Naive thymus-derived CD8-positive, alpha-beta T cell (primary cell): Measurements from ENCODE around the gene RNF214. TPM values are rescaled to one million over a fixed set of nuclear protein-coding genes. Genes with fewer than 3 reads are reported as not detected.

Source experiments
- ATAC-seq, 2 donors: fragments of 150-1000 bp; cut with Tn5 transposase in 1 of 2; sonication (Bioruptor Pico), chemical (Tn5 transposase) in 1 of 2; 1 replicate in 1 of 2; 2 replicates in 1 of 2; pipeline ENCODE4 v1.10.0; 2021; ENCODE audit warnings: mild to moderate bottlenecking in 2 of 2, moderate library complexity in 2 of 2
- POLR2A ChIA-PET: fragments of 350-600 bp; sonication (Branson Sonifier 250); formaldehyde crosslinking; loops from one replicate; lab custom pipeline; 2021; ENCODE audit warnings: antibody characterized with exemption; lab: Charles Lee
- DNase-seq, 10 donors: peaks; one replicate each; pipeline versions ENCODE4 v3.0.0 to v3.0.0-alpha.2; 2020 to 2022
- H3K27ac Mint-ChIP-seq, 10 donors: one replicate each; pipeline ENCODE4 v1.8.0; 2020 to 2022; ENCODE audit warnings: mild to moderate bottlenecking in 10 of 10, mixed read lengths in 10 of 10, moderate library complexity in 4 of 10, inconsistent platforms in 1 of 10
- H3K27me3 Mint-ChIP-seq, 5 donors: one replicate each; pipeline ENCODE4 v1.8.0; 2021 to 2022; ENCODE audit warnings: mixed read lengths in 5 of 5
- H3K36me3 Mint-ChIP-seq, 3 donors: one replicate each; pipeline ENCODE4 v1.8.0; 2020 to 2022; ENCODE audit warnings: mixed read lengths in 3 of 3, mild to moderate bottlenecking in 2 of 3, inconsistent platforms in 1 of 3
- H3K4me1 Mint-ChIP-seq, 4 donors: one replicate each; pipeline ENCODE4 v1.8.0; 2021 to 2022; ENCODE audit warnings: mixed read lengths in 4 of 4
- H3K4me3 Mint-ChIP-seq, 10 donors: one replicate each; pipeline ENCODE4 v1.8.0; 2020 to 2022; ENCODE audit warnings: mild to moderate bottlenecking in 10 of 10, mixed read lengths in 10 of 10, moderate library complexity in 6 of 10, inconsistent platforms in 1 of 10
- H3K9me3 Mint-ChIP-seq, 9 donors: one replicate each; pipeline ENCODE4 v1.8.0; 2020 to 2022; ENCODE audit warnings: mixed read lengths in 9 of 9, mild to moderate bottlenecking in 3 of 9, inconsistent platforms in 1 of 9, moderate library complexity in 1 of 9
- polyA plus RNA-seq, 3 donors: library from polyadenylated mRNA; unstranded; fragments of 300-500 nt; fragmentation: Illumina TruSeq; gene quantifications; one replicate each; pipeline ENCODE4 v1.2.3, GENCODE V29; 2021
- total RNA-seq, 8 experiments: library from RNA in 2 of 8; stranded (reverse) in 2 of 8; gene quantifications; one replicate each; pipeline ENCODE4 v1.2.3 and lab custom pipeline; 2021 to 2026

Gene RNF214
- total and polyA plus RNA-seq, 5 experiments from 2014 or later, result 7.5 to 30.3 (median 11.6) TPM

GRCh38 chr11:117335399-117335798 lies 102.9 kb downstream of the RNF214 start:
- H3K9me3 Mint-ChIP-seq, result no peaks in the 10 kb centered on the region
- H3K4me3 Mint-ChIP-seq, result no peak overlapping the region
- ATAC-seq (no peak), DNase-seq (no peak)
- no peak overlapping the region for H3K27ac Mint-ChIP-seq
- H3K36me3 Mint-ChIP-seq, result peaks cover 0 to 59% (median 19%) of the 10 kb centered on the region in 3 donors
- no peaks in the 10 kb centered on the region for H3K27me3 Mint-ChIP-seq
- H3K4me1 Mint-ChIP-seq, result peaks cover 7 to 16% (median 12%) of the 10 kb centered on the region in 4 donors
- POLR2A ChIA-PET, result no interaction called here

Other genes with a start within 250 kb of the RNF214 start
- gene SIK3, start 134.2 kb upstream of the RNF214 start, total RNA-seq, result 10 to 100 TPM; 63.4 to 69.2 TPM
- 10 to 100 TPM; 14.1 to 16.2 (median 15.2) TPM for gene SIK3, start 134.2 kb upstream of the RNF214 start, polyA plus RNA-seq
- gene PAFAH1B2, start 88.4 kb upstream of the RNF214 start, total RNA-seq, result 10 to 100 TPM; 59.2 to 60.5 TPM
- gene PAFAH1B2, start 88.4 kb upstream of the RNF214 start, polyA plus RNA-seq, result 10 to 100 TPM; 14.4 to 19.5 (median 18.3) TPM
- 10 to 100 TPM; 48.0 to 63.0 TPM for gene SIDT2, start 53.9 kb upstream of the RNF214 start, total RNA-seq
- gene SIDT2, start 53.9 kb upstream of the RNF214 start, polyA plus RNA-seq, result 1 to 10 TPM; 2.3 to 3.1 (median 2.3) TPM
- gene TAGLN, start 33.3 kb upstream of the RNF214 start, total RNA-seq, result 10 to 100 TPM; 12.1 to 14.4 TPM
- gene TAGLN, start 33.3 kb upstream of the RNF214 start, polyA plus RNA-seq, result under 1 TPM; 0.13 to 0.51 (median 0.21) TPM
- 100 to 1,000 TPM; 277 to 296 TPM for gene PCSK7, start 598 bp upstream of the RNF214 start, total RNA-seq
- 10 to 100 TPM; 32.6 to 60.6 (median 47.8) TPM for gene PCSK7, start 598 bp upstream of the RNF214 start, polyA plus RNA-seq
- 10 to 100 TPM; 10.5 to 11.6 TPM for gene BACE1-AS, start 58.7 kb downstream of the RNF214 start, total RNA-seq
- gene BACE1-AS, start 58.7 kb downstream of the RNF214 start, polyA plus RNA-seq, result under 1 TPM; 0.19 to 0.82 (median 0.21) TPM
- under 1 TPM; 0.25 to 0.29 TPM for gene BACE1, start 83.6 kb downstream of the RNF214 start, total RNA-seq
- gene BACE1, start 83.6 kb downstream of the RNF214 start, polyA plus RNA-seq, result under 1 TPM in 2 of 3 donors, not detected in 1; 0.08 to 0.41 TPM
- gene CEP164, start 95.2 kb downstream of the RNF214 start, total RNA-seq, result 10 to 100 TPM; 38.6 to 45.4 TPM
- gene CEP164, start 95.2 kb downstream of the RNF214 start, polyA plus RNA-seq, result 10 to 100 TPM; 11.3 to 15.6 (median 14.9) TPM